ENCODE results near the gene ZMAT5.

The ZMAT5 gene

DNA sequence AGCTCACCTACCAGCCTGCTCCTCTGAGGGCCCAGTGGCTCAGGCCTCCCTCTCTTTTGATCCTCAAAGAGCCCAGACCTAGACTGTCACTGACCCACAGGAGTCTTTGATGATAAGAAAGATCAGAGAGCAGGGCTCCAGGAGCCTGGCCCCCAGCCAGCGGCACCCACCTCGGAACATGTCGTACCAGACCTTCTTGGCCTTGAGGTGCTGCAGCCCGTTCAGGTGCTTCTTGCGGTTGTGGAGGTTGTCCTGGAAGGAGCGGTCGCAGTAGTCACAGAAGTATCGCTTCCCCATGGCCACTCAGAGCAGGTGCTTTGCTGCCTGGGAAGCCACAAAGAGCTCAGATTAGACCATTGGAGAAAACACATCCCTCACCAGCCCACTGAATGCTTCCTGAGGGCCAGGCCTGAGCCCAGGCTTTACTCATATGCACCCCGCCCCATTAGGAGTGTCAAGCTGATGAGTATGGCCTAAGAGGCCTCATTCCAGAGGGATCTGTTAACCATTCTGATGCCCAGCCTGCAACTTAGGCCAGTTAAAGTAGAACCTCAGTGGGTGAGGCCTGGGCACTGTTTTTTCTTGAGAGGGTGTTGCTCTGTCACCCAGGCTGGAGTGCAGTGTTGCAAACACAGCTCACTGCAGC is 18.4 kb downstream of the ZMAT5 start:
- no peak for TF ChIP-seq CTCF (IDR thresholded peaks at IDR 0.05)
- H3K4me3 ChIP-seq = no peak overlapping the region
- no peak overlapping the region for H3K27ac ChIP-seq
- DNase-seq (ENCODE audit: low spot score) = no peak

DNA sequence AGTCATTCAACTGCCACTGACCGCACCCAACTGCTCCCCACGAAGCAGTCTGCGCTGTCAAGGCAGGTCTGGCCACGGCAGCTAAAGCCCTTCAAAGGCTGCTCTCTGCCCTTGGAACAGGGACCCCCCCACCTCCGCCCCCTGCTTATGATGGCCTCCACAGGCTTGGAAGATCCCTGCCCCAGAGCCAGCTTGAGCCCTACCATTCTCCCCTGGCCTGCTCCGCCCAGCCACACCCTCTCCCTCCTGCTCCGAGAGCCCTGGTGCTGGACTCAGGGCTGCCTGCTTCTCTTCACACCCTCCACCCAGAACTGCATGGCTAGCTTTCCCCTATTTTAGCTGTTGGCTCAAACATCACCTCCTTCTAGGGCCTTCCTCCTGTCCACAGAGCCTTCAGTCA is 19.0 kb downstream of the ZMAT5 start:
- no peak for DNase-seq (ENCODE audit: low spot score)
- H3K27ac ChIP-seq = no peak overlapping the region
- H3K4me3 ChIP-seq = no peak overlapping the region
- no peak for TF ChIP-seq CTCF (IDR thresholded peaks at IDR 0.05)

DNA sequence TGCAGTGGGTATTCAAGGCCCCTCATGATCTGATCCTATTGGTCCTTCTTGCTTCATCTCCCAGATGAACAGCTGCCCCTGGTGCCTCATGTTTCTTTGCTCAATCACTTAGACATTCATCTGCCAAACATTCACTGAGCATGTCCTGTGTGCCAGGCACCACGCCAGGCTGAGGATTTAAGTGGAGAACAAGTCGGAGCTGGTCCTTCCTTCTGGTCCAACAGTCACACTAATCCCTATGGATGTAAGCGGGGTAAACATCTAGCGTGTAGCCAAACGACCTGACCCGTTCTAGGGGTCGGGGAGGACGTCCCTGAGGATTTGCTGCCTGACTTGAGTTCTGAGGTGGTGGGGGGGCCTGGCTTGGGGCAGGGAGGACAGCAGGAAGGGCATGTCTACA is 21.9 kb downstream of the ZMAT5 start:
- Histone ChIP-seq H3K4me3 (no peak overlapping the region), H3K27ac (no peak overlapping the region)
- DNase-seq (ENCODE audit: low spot score) = no peak
- TF ChIP-seq CTCF (IDR thresholded peaks at IDR 0.05) = no peak

DNA sequence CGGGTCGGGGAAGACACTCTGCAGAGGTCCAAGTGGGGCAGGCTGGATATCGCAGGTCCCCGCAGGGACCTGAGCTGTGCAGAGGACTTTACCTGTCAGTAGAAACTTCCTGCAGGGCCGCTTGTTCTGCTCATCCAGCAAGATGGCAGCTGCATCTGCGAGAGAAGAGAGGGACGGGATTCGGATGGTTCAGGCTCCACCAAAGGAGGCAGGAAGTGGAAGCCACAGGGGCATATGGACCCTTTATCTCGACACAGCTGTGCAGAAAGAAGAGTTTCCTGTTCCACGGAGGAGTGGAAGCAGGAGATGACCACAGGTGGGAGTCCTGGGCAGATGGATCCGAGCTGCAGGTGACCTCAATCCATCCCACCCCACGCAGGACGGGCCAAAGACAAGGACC is 24.5 kb downstream of the ZMAT5 start:
- DNase-seq (ENCODE audit: low spot score) = no peak
- H3K27ac ChIP-seq = no peak overlapping the region
- TF ChIP-seq CTCF (IDR thresholded peaks at IDR 0.05) = no peak
- no peak overlapping the region for H3K4me3 ChIP-seq

- no peak for DNase-seq (ENCODE audit: low spot score)
Observed at GRCh38 chr22:29741926-29742325, 24.9 kb downstream of the ZMAT5 start.

DNA sequence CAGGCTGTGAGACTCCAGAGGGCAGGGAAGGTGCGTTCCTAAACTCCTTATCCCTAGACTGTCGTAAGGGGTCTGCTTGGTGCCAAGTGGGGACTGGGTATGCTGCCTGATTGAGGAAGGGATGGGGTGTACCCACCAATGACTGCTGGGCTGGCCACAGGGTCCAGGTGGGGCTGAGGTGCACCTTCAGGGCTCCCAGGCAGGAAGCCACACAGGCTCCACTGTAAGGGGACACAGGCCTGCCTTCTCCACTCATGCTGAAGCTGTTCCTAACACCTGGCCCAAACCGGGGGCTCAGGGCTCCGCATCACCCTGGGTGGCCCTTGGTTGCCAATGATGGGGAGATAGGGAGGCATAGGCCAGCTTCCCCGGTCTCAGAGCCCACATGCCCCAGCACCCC is 26.6 kb downstream of the ZMAT5 start:
- H3K27ac ChIP-seq = no peak overlapping the region
- no peak overlapping the region for H3K4me3 ChIP-seq
- no peak for DNase-seq (ENCODE audit: low spot score)
- no peak for TF ChIP-seq CTCF (IDR thresholded peaks at IDR 0.05)

More at GRCh38 chr22:29741926-29742325, 24.9 kb downstream of the ZMAT5 start:
- H3K27ac ChIP-seq = no peak overlapping the region
- no peak for TF ChIP-seq CTCF (IDR thresholded peaks at IDR 0.05)
- no peak overlapping the region for H3K4me3 ChIP-seq

DNA sequence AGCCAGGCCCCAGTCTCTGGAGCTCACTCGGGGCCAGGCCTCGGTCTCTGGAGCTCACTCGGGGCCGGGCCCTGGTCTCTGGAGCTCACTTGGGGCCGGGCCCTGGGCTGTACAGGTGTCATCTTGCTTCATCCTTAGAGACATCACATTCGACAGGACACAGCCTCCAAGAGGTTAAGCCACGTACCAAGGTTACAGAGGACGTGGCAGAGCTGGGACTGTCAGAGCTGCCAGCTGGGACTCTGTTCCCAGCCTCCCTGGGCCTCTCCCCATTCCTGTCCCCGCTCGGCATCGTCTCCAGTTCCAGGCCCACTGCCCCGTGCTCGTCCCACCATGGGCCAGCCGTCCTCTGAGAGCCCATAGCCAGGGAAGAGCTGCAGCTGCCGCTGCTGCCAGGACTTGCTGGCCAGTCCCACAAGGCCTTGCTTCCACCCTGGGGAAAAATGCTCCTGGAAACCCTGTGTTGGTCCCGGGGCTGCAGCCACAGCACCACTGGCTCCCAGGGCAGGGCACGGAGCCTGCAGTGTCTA is 27.4 kb downstream of the ZMAT5 start:
- DNase-seq (ENCODE audit: low spot score) = no peak
- TF ChIP-seq CTCF (IDR thresholded peaks at IDR 0.05) = no peak

More for the DNA sequence above, 27.4 kb downstream of the ZMAT5 start:
- no peak overlapping the region for H3K27ac ChIP-seq
- no peak overlapping the region for H3K4me3 ChIP-seq
